C4-2B (cell line): ENCODE data around the gene ARHGAP1.
"Not testable (repeated sequence)": the region's sequence is repeated elsewhere in the genome, so short reads cannot be mapped to it uniquely, and the experiment has no call there.

ENCODE experiments used
- H3K27ac ChIP-seq: fragments of 450-650 bp; 2 replicates; pipeline ENCODE4 v1.5.1; 2017
- CTCF ChIP-seq: fragments of 450-650 bp; conservative IDR thresholded peaks from 2 replicates; pipeline ENCODE4 v1.5.1; 2017; ENCODE audit warnings: mild to moderate bottlenecking
- ZFX ChIP-seq: fragments of 450-650 bp; IDR thresholded peaks from 2 replicates; pipeline ENCODE4 v1.6.1; 2017

The ARHGAP1 gene

GRCh38 chr11:46671958-46672315, 28.5 kb downstream of the ARHGAP1 start:
- H3K27ac ChIP-seq, result no peak overlapping the region
- TF ChIP-seq CTCF, result no peak
- TF ChIP-seq ZFX, result no peak

- H3K27ac ChIP-seq, result not testable (repeated sequence)
Measured at GRCh38 chr11:46670521-46670920, 29.9 kb downstream of the ARHGAP1 start.

GRCh38 chr11:46669711-46670139, 30.7 kb downstream of the ARHGAP1 start:
- no peak overlapping the region for H3K27ac ChIP-seq
- TF ChIP-seq CTCF, result no peak; the same call in 1 of the 2 replicates
- TF ChIP-seq ZFX, result no peak

- no peak for TF ChIP-seq CTCF
- H3K27ac ChIP-seq, result no peak overlapping the region
Measured at GRCh38 chr11:46668480-46669085, 31.8 kb downstream of the ARHGAP1 start.

GRCh38 chr11:46667043-46667481, 33.4 kb downstream of the ARHGAP1 start:
- TF ChIP-seq ZFX (no peak), CTCF (no peak)

GRCh38 chr11:46666516-46666915, 33.9 kb downstream of the ARHGAP1 start:
- H3K27ac ChIP-seq, result no peak overlapping the region
- TF ChIP-seq ZFX (no peak), CTCF (no peak)

More at GRCh38 chr11:46667043-46667481, 33.4 kb downstream of the ARHGAP1 start:
- H3K27ac ChIP-seq, result no peak overlapping the region

GRCh38 chr11:46665356-46665755, 35.1 kb downstream of the ARHGAP1 start:
- TF ChIP-seq CTCF (no peak), ZFX (no peak)
- no peak overlapping the region for H3K27ac ChIP-seq

GRCh38 chr11:46664612-46665011, 35.8 kb downstream of the ARHGAP1 start:
- TF ChIP-seq CTCF, result no peak
- H3K27ac ChIP-seq, result no peak overlapping the region
